K562 (cell line): ENCODE data around the gene RAB26. TPM values are rescaled to one million over a fixed set of nuclear protein-coding genes. Genes with fewer than 3 reads are reported as not detected.
A peak's percentile ranks its signal among the peaks of the same experiment; 100 is the strongest.

Experiments used
- CBFB ChIP-seq: sonication (generic); formaldehyde crosslinking; IDR thresholded peaks from 2 replicates; pipeline ENCODE4 v1.4.0; 2020; ENCODE audit warnings: mild to moderate bottlenecking, missing genetic modification reagents
- ETS1 ChIP-seq: conservative IDR thresholded peaks from 2 replicates; pipeline ENCODE4 v1.6.1; 2011; ENCODE audit warnings: low read depth, mild to moderate bottlenecking, low read length; ENCODE audit not compliant: control insufficient read depth
- HSF4 ChIP-seq: fragments of 250-450 bp; sonication (Bioruptor Pico); IDR thresholded peaks from 2 replicates; pipeline ENCODE4 v2.1.2; 2022; ENCODE audit warnings: mild to moderate bottlenecking, moderate library complexity, borderline replicate concordance
- LCOR ChIP-seq: sonication (generic); formaldehyde crosslinking; IDR thresholded peaks from 2 replicates; pipeline ENCODE4 v1.8.0; 2022; ENCODE audit warnings: mild to moderate bottlenecking, missing genetic modification reagents
- MYC ChIP-seq, 2 experiments: fragments of 250-450 bp in 1 of 2; sonication (Bioruptor Pico) in 1 of 2; IDR thresholded peaks; 2 replicates each; pipeline versions ENCODE4 v1.5.1 to v1.6.1; 2012 to 2021; ENCODE audit warnings: low read depth in 2 of 2, borderline replicate concordance in 1 of 2, improper control_type of control experiment in 1 of 2, low read length in 1 of 2, mild to moderate bottlenecking in 1 of 2, moderate library complexity in 1 of 2
- NKRF ChIP-seq: fragments of 450-650 bp; IDR thresholded peaks from 2 replicates; pipeline ENCODE4 v1.6.1; 2016; ENCODE audit warnings: borderline replicate concordance
- NR1H2 ChIP-seq: sonication (generic); formaldehyde crosslinking; IDR thresholded peaks from 2 replicates; pipeline ENCODE4 v1.4.0; 2020; ENCODE audit warnings: mild to moderate bottlenecking, missing genetic modification reagents
- RBBP5 ChIP-seq: fragments of 200-600 bp; sonication (generic); IDR thresholded peaks from 2 replicates; pipeline ENCODE4 v1.6.1; 2012; ENCODE audit warnings: borderline replicate concordance, mild to moderate bottlenecking, low read length, control low read depth, inconsistent platforms; ENCODE audit not compliant: insufficient read depth, poor library complexity, severe bottlenecking
- TSHZ1 ChIP-seq: fragments of 250-450 bp; sonication (Bioruptor Pico); IDR thresholded peaks from 2 replicates; pipeline ENCODE4 v1.4.0; 2020; ENCODE audit warnings: mild to moderate bottlenecking, moderate library complexity
- VEZF1 ChIP-seq: fragments of 200-800 bp; sonication (Bioruptor generic); IDR thresholded peaks from 2 replicates; pipeline ENCODE4 v1.6.1; 2017; ENCODE audit warnings: missing genetic modification characterization, missing compliant biosample characterization
- ZBTB1 ChIP-seq: sonication (generic); formaldehyde crosslinking; IDR thresholded peaks from 2 replicates; pipeline ENCODE4 v1.8.1; 2023; ENCODE audit warnings: missing genetic modification reagents, low read depth, mild to moderate bottlenecking, borderline replicate concordance
- ZHX1 ChIP-seq: fragments of 150-350 bp; conservative IDR thresholded peaks from 2 replicates; pipeline ENCODE4 v1.6.1; 2014; ENCODE audit warnings: low read length
- ZNF586 ChIP-seq: fragments of 450-650 bp; formaldehyde crosslinking; conservative IDR thresholded peaks from 2 replicates; pipeline ENCODE4 v1.4.0; 2020; ENCODE audit warnings: mild to moderate bottlenecking, moderate library complexity
- polyA plus RNA-seq, 8 experiments: library from polyadenylated mRNA; depleted of rRNA in 4 of 8; stranded (reverse) in 5 of 8; unstranded in 3 of 8; fragments of >200 nt; fragmentation: Nextera tagmentation in 2 of 8; fragmentation: Illumina TruSeq in 1 of 8; extraction: Ambion mirVana in 2 of 8; extraction: Trizol in 1 of 8; gene quantifications; 2 replicates each; pipeline versions ENCODE4 v1.2.1 to v1.2.3, GENCODE V29; 2011 to 2014; ENCODE audit warnings: inconsistent platforms in 1 of 8, missing spikeins in 1 of 8
- total RNA-seq, 7 experiments: library from RNA; depleted of rRNA in 6 of 7; stranded (reverse); fragments of >200 nt in 6 of 7; fragmentation: Illumina TruSeq in 2 of 7; extraction: Trizol in 2 of 7; gene quantifications; 2 replicates each; pipeline versions ENCODE4 v1.2.1 to v1.2.3, GENCODE V29; 2011 to 2021; ENCODE audit warnings: low replicate concordance in 1 of 7

Gene RAB26
- total and polyA plus RNA-seq, 9 of the 15 experiments (the other 6 are each of a cell fraction or from before 2014, with no cell fraction given): 0.25 to 6.1 (median 2.1) TPM

GRCh38 chr16:2155091-2155950 is 6.9 kb downstream of the RAB26 start, which contains the start of gene TRAF7 (continued):
- TF ChIP-seq NR1H2 (CRISPR knock-in tag) (0 out of 2 replicates have a peak, but pooled peaks have one; percentile 45), TSHZ1 (no peak), VEZF1 (CRISPR knock-in tag) (peak; percentile 73), ZHX1 (no peak), ZBTB1 (CRISPR knock-in tag) (peak; percentile 24; the same call in 1 of the 2 replicates), CBFB (CRISPR knock-in tag) (peak; percentile 58; the same call in 1 of the 2 replicates), HSF4 (CRISPR knock-in tag) (no peak), LCOR (CRISPR knock-in tag) (peak; percentile 97), NKRF (peak; percentile 95), ETS1 (peak; percentile 95), MYC (IDR thresholded peaks at IDR 0.05; ENCODE audit: low read depth, low read length) (peak; percentile 98), MYC (CRISPR knock-in tag; IDR thresholded peaks at IDR 0.05; ENCODE audit: borderline replicate concordance, low read depth) (peak; percentile 97; the same call in 1 of the 2 replicates), ZNF586 (CRISPR knock-in tag) (no peak), RBBP5 (peak; percentile 77)
